Midbrain (tissue), 1 donor: ENCODE measurements around the gene HK1.

Source experiments
- DNase-seq: peaks from one replicate; lab custom pipeline; 2025; lab: John Stamatoyannopoulos, UW

HK1 gene

GRCh38 chr10:69403519-69403918, 125.2 kb downstream of the HK1 start:
- no peak for DNase-seq

GRCh38 chr10:69404786-69405185, 126.5 kb downstream of the HK1 start:
- DNase-seq, result no peak

GRCh38 chr10:69405221-69405620, 126.9 kb downstream of the HK1 start:
- DNase-seq, result no peak

GRCh38 chr10:69406302-69406811, 128.1 kb downstream of the HK1 start:
- DNase-seq, result no peak

- no peak for DNase-seq
These were observed 128.7 kb downstream of the HK1 start for GRCh38 chr10:69406816-69407580.

GRCh38 chr10:69407621-69408301, 129.5 kb downstream of the HK1 start:
- DNase-seq, result no peak

GRCh38 chr10:69408318-69409175, 130.3 kb downstream of the HK1 start:
- peak; percentile 90 for DNase-seq

- DNase-seq, result no peak
These were observed 130.8 kb downstream of the HK1 start for GRCh38 chr10:69409176-69409495.

GRCh38 chr10:69409968-69410367, 131.7 kb downstream of the HK1 start:
- DNase-seq, result no peak

GRCh38 chr10:69410487-69410886, 132.2 kb downstream of the HK1 start:
- DNase-seq, result no peak

GRCh38 chr10:69411476-69411875, 133.2 kb downstream of the HK1 start:
- no peak for DNase-seq

- DNase-seq, result no peak
These were observed 134.0 kb downstream of the HK1 start for GRCh38 chr10:69412232-69412790.

- peak; percentile 45 for DNase-seq
These were observed 135.0 kb downstream of the HK1 start for GRCh38 chr10:69413221-69413865.

GRCh38 chr10:69414036-69415018, 136.0 kb downstream of the HK1 start:
- no peak for DNase-seq

- DNase-seq, result no peak
These were observed 136.8 kb downstream of the HK1 start for GRCh38 chr10:69415049-69415448.

- DNase-seq, result no peak
These were observed 137.7 kb downstream of the HK1 start for GRCh38 chr10:69415951-69416350.

GRCh38 chr10:69416695-69417094, 138.4 kb downstream of the HK1 start, which contains the start of gene TACR2:
Gene TACR2, minus strand, starts transcription at chr10:69416918. Its CDS starts 595 bp downstream, at chr10:69416323.
- no peak for DNase-seq

- no peak for DNase-seq
These were observed 139.2 kb downstream of the HK1 start for GRCh38 chr10:69417542-69417941.

- no peak for DNase-seq
These were observed 139.9 kb downstream of the HK1 start for GRCh38 chr10:69418052-69418752.
